Measurements from ENCODE around the gene GRK5. TPM values are rescaled to one million over a fixed set of nuclear protein-coding genes. Genes with fewer than 3 reads are reported as not detected.
A peak's percentile ranks its signal among the peaks of the same experiment; 100 is the strongest.

The GRK5 gene
- total RNA-seq, 1 donor from 2014 or later: 4.3 TPM

GRCh38 chr10:119453313-119453712 is 245.9 kb downstream of the GRK5 start:
- no peaks in the 10 kb centered on the region for H3K79me2 ChIP-seq (ENCODE audit: low read depth)
- H3K4me2 ChIP-seq: no peak overlapping the region
- no peaks in the 10 kb centered on the region for H3F3A ChIP-seq (ENCODE audit: low read depth)
- Mint-ChIP-seq H3K4me1 (peaks cover 21% of the 10 kb centered on the region), H3K27ac (no peak overlapping the region), H3K36me3 (peaks cover 3% of the 10 kb centered on the region), H3K9me3 (no peaks in the 10 kb centered on the region), H3K27me3 (ENCODE audit: insufficient read depth, low read depth) (peaks cover 9% of the 10 kb centered on the region), H3K4me3 (no peak overlapping the region)
- H3K9me3 ChIP-seq (ENCODE audit: low read depth): no peaks in the 10 kb centered on the region
- no peaks in the 10 kb centered on the region for H3K36me3 ChIP-seq
- TF ChIP-seq CTCF (IDR thresholded peaks at IDR 0.05): no peak
- no peak for TF ChIP-seq EZH2 (IDR thresholded peaks at IDR 0.05)
- TF ChIP-seq EZH2phosphoT487 (IDR thresholded peaks at IDR 0.05): no peak
- H3K4me3 ChIP-seq: no peak overlapping the region
- DNase-seq (ENCODE audit: low spot score): no peak
- no peak overlapping the region for H3K9ac ChIP-seq
- H2AFZ ChIP-seq (replicated peaks): no peak overlapping the region
- H3K4me1 ChIP-seq: peaks cover 8% of the 10 kb centered on the region
- no peaks in the 10 kb centered on the region for H4K20me1 ChIP-seq (ENCODE audit: low read depth)
- H3K27ac ChIP-seq: no peak overlapping the region
- H3K27me3 ChIP-seq: no peaks in the 10 kb centered on the region

DNA sequence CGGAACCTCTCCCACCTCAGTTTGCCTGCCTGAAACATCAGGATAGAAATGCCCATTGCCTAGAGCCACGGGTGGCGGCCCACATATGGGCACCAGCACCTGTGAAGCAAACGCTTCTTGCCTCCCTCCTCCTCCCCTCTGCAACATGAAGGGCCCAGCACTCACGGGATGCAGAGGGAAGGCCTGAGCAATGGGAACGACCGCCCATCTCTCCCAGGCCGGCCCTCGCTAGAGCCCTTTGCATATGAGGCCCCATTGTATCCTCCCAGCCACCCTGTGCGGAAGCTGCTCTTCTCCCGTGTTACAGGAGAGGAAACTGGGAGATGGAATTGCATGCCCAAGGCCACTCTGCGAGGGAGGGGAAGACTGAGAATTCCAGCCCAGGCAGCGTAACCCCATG is 246.9 kb downstream of the GRK5 start:
- H3K9ac ChIP-seq: no peak overlapping the region
- Mint-ChIP-seq H3K4me1 (peaks cover 11% of the 10 kb centered on the region), H3K27me3 (ENCODE audit: insufficient read depth, low read depth) (peaks cover 5% of the 10 kb centered on the region), H3K27ac (peak overlapping the region; percentile 29), H3K36me3 (peaks cover 5% of the 10 kb centered on the region), H3K9me3 (no peaks in the 10 kb centered on the region), H3K4me3 (no peak overlapping the region)
- DNase-seq (ENCODE audit: low spot score): no peak
- no peak overlapping the region for H2AFZ ChIP-seq (replicated peaks)
- no peaks in the 10 kb centered on the region for H3K79me2 ChIP-seq (ENCODE audit: low read depth)
- H3K27me3 ChIP-seq: no peaks in the 10 kb centered on the region
- H3K4me1 ChIP-seq: no peaks in the 10 kb centered on the region
- H3K36me3 ChIP-seq: no peaks in the 10 kb centered on the region
- TF ChIP-seq CTCF (IDR thresholded peaks at IDR 0.05) (no peak), EZH2phosphoT487 (IDR thresholded peaks at IDR 0.05) (no peak), EZH2 (IDR thresholded peaks at IDR 0.05) (no peak)
- H4K20me1 ChIP-seq (ENCODE audit: low read depth): no peaks in the 10 kb centered on the region
- H3K27ac ChIP-seq: no peak overlapping the region
- H3K4me3 ChIP-seq: no peak overlapping the region
- H3K9me3 ChIP-seq (ENCODE audit: low read depth): no peaks in the 10 kb centered on the region
- H3K4me2 ChIP-seq: no peak overlapping the region
- H3F3A ChIP-seq (ENCODE audit: low read depth): no peaks in the 10 kb centered on the region

GRCh38 chr10:119454990-119455389 is 247.6 kb downstream of the GRK5 start:
- Histone ChIP-seq H3K4me3 (no peak overlapping the region), H3K27ac (no peak overlapping the region), H3F3A (ENCODE audit: low read depth) (no peaks in the 10 kb centered on the region), H3K36me3 (no peaks in the 10 kb centered on the region), H3K9me3 (ENCODE audit: low read depth) (no peaks in the 10 kb centered on the region), H3K4me2 (no peak overlapping the region), H3K27me3 (no peaks in the 10 kb centered on the region), H3K4me1 (no peaks in the 10 kb centered on the region), H3K9ac (no peak overlapping the region), H4K20me1 (ENCODE audit: low read depth) (no peaks in the 10 kb centered on the region), H3K79me2 (ENCODE audit: low read depth) (no peaks in the 10 kb centered on the region), H2AFZ (replicated peaks) (no peak overlapping the region)
- H3K36me3 Mint-ChIP-seq: peaks cover 5% of the 10 kb centered on the region
- no peak for DNase-seq (ENCODE audit: low spot score)
- peaks cover 4% of the 10 kb centered on the region for H3K4me1 Mint-ChIP-seq
- TF ChIP-seq EZH2 (IDR thresholded peaks at IDR 0.05) (no peak), CTCF (IDR thresholded peaks at IDR 0.05) (no peak), EZH2phosphoT487 (IDR thresholded peaks at IDR 0.05) (no peak)
- no peaks in the 10 kb centered on the region for H3K9me3 Mint-ChIP-seq
- H3K27ac Mint-ChIP-seq: no peak overlapping the region
- H3K27me3 Mint-ChIP-seq (ENCODE audit: insufficient read depth, low read depth): peaks cover 5% of the 10 kb centered on the region
- no peak overlapping the region for H3K4me3 Mint-ChIP-seq
